GM13977 (cell line): ENCODE results near the gene FBXW7.

ENCODE experiments used
- DNase-seq: peaks from one replicate; pipeline ENCODE4 v3.0.0; 2012; ENCODE audit warnings: low spot score
- in situ Hi-C: fragments of 300-500 bp; cut with MboI; formaldehyde crosslinking; loops from one replicate; pipeline ENCODE4 v1.12.0; 2022; ENCODE audit warnings: low sequenced_read_pairs, low pct_unique_long_range_greater_than_20kb, mixed read lengths, inconsistent platforms; ENCODE audit not compliant: unreplicated experiment
- TF ChIP-seq, protein P1 (sequence below): IDR thresholded peaks from 2 replicates; pipeline ENCODE4 v1.5.1; 2012; ENCODE audit warnings: mild to moderate bottlenecking, control low read depth; ENCODE audit not compliant: insufficient read depth; ENCODE audit errors: extremely low read depth, missing control alignments

The FBXW7 gene

DNA sequence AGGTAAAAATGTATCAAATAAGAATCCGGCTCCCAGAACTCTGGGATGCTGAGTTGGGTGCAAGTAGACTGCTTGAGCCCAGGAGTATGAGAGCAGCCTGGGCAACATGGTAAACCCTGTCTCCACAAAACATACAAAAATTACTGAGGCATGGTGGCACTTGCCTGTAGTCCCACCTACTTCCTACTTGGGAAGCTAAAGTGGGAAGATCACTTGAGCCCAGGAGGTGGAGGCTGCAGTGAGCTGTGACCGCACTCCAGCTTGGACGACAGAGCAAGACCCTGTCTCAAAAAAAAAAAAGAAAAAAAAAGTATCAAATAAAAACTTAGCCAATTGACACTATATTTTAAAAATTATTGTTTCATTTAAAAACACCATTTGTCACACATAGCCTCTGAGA, 84.4 kb downstream of the FBXW7 start:
- in situ Hi-C loops = no loop called here
- TF ChIP-seq, protein P1, sequence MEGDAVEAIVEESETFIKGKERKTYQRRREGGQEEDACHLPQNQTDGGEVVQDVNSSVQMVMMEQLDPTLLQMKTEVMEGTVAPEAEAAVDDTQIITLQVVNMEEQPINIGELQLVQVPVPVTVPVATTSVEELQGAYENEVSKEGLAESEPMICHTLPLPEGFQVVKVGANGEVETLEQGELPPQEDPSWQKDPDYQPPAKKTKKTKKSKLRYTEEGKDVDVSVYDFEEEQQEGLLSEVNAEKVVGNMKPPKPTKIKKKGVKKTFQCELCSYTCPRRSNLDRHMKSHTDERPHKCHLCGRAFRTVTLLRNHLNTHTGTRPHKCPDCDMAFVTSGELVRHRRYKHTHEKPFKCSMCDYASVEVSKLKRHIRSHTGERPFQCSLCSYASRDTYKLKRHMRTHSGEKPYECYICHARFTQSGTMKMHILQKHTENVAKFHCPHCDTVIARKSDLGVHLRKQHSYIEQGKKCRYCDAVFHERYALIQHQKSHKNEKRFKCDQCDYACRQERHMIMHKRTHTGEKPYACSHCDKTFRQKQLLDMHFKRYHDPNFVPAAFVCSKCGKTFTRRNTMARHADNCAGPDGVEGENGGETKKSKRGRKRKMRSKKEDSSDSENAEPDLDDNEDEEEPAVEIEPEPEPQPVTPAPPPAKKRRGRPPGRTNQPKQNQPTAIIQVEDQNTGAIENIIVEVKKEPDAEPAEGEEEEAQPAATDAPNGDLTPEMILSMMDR = no peak
- no peak for DNase-seq

DNA sequence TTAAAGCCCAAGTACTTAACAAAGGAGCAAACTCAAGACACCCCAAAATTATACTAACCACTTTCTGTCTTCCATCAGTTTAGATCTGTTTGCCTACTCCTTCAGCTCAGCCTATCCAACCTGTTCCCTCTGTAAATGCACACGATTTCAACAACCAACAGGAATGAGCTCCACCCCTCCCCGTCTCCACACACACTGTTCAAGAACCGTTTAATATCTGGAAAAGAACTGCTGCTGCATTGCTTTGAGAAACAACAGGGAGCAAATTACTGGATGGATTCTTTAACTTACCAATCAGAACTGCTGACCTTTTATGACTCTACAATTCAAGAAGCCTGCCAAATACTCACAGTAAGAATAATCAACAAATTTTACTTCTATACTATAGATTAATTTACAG, 87.0 kb downstream of the FBXW7 start:
- in situ Hi-C loops = no loop called here
- DNase-seq = no peak

DNA sequence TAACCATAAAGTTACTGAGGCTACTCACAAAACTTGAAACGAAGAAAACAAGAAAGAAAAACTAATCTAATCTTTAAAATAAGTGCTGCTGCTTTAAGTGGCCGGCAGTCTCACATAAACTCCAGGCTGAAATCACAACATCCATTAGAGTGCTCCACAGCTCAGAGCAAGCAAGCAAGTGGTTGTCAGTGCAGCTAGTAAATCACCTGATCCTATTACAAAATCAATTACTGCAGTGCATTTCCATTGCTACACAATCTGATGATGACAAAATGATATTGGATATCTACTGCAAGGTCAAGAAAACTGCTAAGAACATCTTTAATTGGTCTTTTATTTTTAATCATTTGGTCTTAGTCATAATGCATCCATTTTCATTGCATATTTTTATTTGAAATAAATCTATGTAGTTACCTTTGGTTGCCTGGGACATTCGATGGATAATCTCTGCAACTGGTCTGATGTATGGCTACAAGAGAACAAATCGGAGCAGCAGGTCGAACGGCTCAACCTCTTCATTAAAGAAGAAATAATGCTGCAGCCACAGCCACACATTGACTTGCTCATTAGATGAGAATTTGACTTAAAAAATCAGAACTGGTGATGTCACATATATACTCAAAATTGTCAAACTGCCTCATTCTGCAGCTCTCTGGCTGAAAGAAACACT, 87.7 kb downstream of the FBXW7 start:
- TF ChIP-seq, protein P1 = no peak
- in situ Hi-C loops = no loop called here
- DNase-seq = no peak

More for the DNA sequence above, 87.0 kb downstream of the FBXW7 start:
- TF ChIP-seq, protein P1 = no peak

DNA sequence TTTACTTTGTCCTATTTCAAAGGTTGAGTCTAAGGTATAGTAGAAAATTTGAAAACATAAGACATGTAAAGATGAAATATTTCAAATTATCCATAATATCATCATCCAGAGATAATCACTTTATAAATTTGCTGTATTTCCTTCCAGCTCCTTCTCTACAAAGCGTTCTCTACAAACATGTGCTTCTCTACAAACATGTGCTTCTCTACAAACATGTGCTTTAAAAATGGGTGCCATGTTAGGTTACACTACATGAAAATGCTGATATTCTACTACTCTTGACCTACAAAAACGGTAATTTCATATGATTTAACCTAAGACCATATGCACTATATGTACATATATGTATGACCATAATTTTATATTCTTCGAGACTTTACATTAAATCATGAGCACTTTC, 92.0 kb downstream of the FBXW7 start:
- TF ChIP-seq, protein P1 = no peak
- in situ Hi-C loops = no loop called here
- no peak for DNase-seq

DNA sequence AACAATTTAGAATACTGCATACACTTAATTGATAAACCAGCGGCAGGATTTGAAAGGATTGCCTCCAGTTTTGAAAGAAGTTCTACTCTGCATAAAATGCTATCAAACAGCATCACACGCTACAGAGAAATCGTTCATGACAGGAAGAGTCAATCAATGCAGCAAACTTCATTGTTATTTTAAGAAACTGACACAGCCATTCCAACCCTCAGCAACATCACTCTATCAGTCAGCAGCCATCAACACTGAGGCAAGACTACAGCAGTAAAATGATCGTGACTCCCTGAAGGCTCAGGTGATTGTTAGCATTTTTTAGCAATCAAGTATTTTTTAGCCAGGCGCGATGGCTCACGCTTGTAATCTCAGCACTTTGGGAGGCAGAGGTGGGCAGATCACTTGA, 98.3 kb downstream of the FBXW7 start:
- TF ChIP-seq, protein P1 = no peak
- no peak for DNase-seq
- in situ Hi-C loops = no loop called here

DNA sequence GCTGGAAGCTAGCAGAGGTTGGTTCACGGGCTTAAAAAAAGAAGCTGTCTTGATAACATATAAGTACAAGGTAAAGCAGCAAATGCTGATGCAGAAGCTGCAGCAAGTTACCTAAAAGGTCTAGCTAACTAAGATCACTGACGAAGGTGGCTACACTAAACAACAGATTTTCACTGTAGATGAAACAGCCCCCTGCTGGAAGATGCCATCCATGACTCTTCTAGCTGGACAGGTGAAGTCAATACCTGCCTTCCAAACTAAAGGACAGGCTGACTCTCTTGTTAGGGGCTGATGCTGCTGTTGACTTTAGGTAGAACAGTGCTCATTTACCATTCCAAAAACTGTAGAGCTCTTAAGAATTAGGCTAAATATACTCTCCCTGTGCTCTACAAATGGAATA, 99.5 kb downstream of the FBXW7 start:
- TF ChIP-seq, protein P1 = no peak
- DNase-seq = no peak
- in situ Hi-C loops = no loop called here
